AG04450 (cell line): ENCODE measurements around the gene SORCS2. TPM values are rescaled to one million over a fixed set of nuclear protein-coding genes. Genes with fewer than 3 reads are reported as not detected.

Experiments
- CTCF ChIA-PET: fragments of 300-600, 350-600 bp; formaldehyde crosslinking; extraction: SDS; loops from one replicate; lab custom pipeline; 2022; ENCODE audit warnings: antibody characterized with exemption, inconsistent platforms; lab: Charles Lee
- POLR2A ChIA-PET: fragments of 350-600 bp; formaldehyde crosslinking; extraction: SDS; loops from one replicate; lab custom pipeline; 2021; ENCODE audit warnings: antibody characterized with exemption, inconsistent platforms; lab: Yijun Ruan, JAX
- DNase-seq: peaks from one replicate; pipeline ENCODE4 v3.0.0-alpha.2; 2011; ENCODE audit warnings: low read depth, low spot score
- H3K27ac ChIP-seq: one replicate; pipeline ENCODE4 v1.5.1; 2012; ENCODE audit warnings: low read depth, low read length, control low read depth
- H3K27me3 ChIP-seq: one replicate; pipeline ENCODE4 v1.6.0; 2012; ENCODE audit warnings: low read length; ENCODE audit not compliant: control insufficient read depth, insufficient read depth
- H3K4me3 ChIP-seq: 2 replicates; pipeline ENCODE4 v1.5.1; 2011; ENCODE audit warnings: mild to moderate bottlenecking, low read depth, low read length, control low read depth
- H3K9me3 ChIP-seq: 2 replicates; pipeline ENCODE4 v1.5.1; 2012; ENCODE audit warnings: low read length; ENCODE audit not compliant: control insufficient read depth, insufficient read depth
- polyA plus RNA-seq: library from polyadenylated mRNA; depleted of rRNA; stranded (reverse); fragments of >200 nt; gene quantifications from 2 replicates; pipeline ENCODE4 v1.2.3, GENCODE V29; 2011
- TF ChIP-seq, protein P1 (sequence below): IDR thresholded peaks from 2 replicates; pipeline ENCODE4 v1.5.1; 2011; ENCODE audit warnings: low read depth, low read length, control low read depth, inconsistent platforms

Gene SORCS2
- polyA plus RNA-seq, 1 experiment = 0.29 TPM

DNA sequence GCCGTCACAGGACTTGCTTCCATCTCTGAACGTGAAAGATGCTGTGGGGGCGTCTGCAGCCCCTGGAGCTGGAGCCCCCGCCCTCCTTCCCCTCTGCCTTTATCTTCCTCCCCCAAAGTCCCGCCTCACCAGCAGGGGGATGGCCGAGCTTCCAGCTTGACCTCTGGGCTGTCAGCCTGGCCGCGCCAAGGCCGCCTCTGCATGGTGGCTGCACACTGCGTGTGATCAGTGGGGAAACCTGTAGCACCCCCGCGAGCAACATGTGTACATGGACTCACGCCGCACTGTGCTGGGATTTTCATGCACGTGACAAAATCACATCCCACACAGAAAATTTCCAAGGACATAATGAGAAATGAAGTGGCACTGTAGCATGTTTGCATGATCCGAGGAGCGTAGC lies 268.9 kb downstream of the SORCS2 start:
- no peak overlapping the region for H3K27ac ChIP-seq
- no peak overlapping the region for H3K4me3 ChIP-seq
- TF ChIP-seq, protein P1, sequence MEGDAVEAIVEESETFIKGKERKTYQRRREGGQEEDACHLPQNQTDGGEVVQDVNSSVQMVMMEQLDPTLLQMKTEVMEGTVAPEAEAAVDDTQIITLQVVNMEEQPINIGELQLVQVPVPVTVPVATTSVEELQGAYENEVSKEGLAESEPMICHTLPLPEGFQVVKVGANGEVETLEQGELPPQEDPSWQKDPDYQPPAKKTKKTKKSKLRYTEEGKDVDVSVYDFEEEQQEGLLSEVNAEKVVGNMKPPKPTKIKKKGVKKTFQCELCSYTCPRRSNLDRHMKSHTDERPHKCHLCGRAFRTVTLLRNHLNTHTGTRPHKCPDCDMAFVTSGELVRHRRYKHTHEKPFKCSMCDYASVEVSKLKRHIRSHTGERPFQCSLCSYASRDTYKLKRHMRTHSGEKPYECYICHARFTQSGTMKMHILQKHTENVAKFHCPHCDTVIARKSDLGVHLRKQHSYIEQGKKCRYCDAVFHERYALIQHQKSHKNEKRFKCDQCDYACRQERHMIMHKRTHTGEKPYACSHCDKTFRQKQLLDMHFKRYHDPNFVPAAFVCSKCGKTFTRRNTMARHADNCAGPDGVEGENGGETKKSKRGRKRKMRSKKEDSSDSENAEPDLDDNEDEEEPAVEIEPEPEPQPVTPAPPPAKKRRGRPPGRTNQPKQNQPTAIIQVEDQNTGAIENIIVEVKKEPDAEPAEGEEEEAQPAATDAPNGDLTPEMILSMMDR = 0 out of 2 replicates have a peak, but pooled peaks have one; percentile 10
- CTCF ChIA-PET = no interaction called here
- DNase-seq = no peak
- POLR2A ChIA-PET = no interaction called here
- H3K27me3 ChIP-seq = peaks cover 35% of the 10 kb centered on the region
- peaks cover 7% of the 10 kb centered on the region for H3K9me3 ChIP-seq

DNA sequence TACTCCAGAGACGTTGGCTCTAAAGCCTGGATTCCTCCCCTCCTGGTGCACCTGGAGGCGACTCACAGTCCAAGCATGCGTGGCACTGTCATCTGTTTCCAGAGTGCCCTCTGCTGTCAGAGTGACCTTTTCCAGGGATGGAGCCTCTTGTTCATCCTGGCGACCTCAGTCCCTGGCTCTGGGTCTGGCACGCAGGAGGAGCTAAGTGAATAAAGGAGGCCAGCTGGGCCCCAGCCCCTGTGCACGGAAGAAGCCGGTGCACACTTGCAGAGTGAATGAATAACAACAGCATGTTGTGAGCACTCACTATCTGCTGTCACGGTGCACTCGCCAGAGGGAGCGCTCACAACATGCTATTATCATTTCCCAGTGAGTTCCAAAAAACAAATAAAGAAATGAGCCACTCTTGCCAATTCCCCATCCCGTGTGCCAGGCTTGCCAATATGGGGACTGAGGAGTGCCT lies 270.2 kb downstream of the SORCS2 start:
- peaks cover 39% of the 10 kb centered on the region for H3K27me3 ChIP-seq
- no peak for DNase-seq
- POLR2A ChIA-PET = no interaction called here
- no peak overlapping the region for H3K27ac ChIP-seq
- TF ChIP-seq, protein P1 = peak; percentile 24
- H3K9me3 ChIP-seq = peaks cover 12% of the 10 kb centered on the region
- CTCF ChIA-PET = no interaction called here
- H3K4me3 ChIP-seq = no peak overlapping the region

- H3K9me3 ChIP-seq = peaks cover 12% of the 10 kb centered on the region
- DNase-seq = no peak
- TF ChIP-seq, protein P1 = no peak
- no peak overlapping the region for H3K27ac ChIP-seq
- ChIA-PET CTCF (no interaction called here), POLR2A (no interaction called here)
- H3K27me3 ChIP-seq = peaks cover 39% of the 10 kb centered on the region
- no peak overlapping the region for H3K4me3 ChIP-seq
Measured at GRCh38 chr4:7463566-7464258, 271.4 kb downstream of the SORCS2 start.

- CTCF ChIA-PET = no interaction called here
- TF ChIP-seq, protein P1 = no peak
- Histone ChIP-seq H3K4me3 (no peak overlapping the region), H3K9me3 (peaks cover 12% of the 10 kb centered on the region), H3K27ac (no peak overlapping the region), H3K27me3 (peaks cover 35% of the 10 kb centered on the region)
- no peak for DNase-seq
- POLR2A ChIA-PET = no interaction called here
Measured at GRCh38 chr4:7464259-7464655, 271.9 kb downstream of the SORCS2 start.

- Histone ChIP-seq H3K27me3 (peaks cover 35% of the 10 kb centered on the region), H3K9me3 (peaks cover 12% of the 10 kb centered on the region), H3K27ac (no peak overlapping the region), H3K4me3 (no peak overlapping the region)
- ChIA-PET CTCF (no interaction called here), POLR2A (no interaction called here)
- TF ChIP-seq, protein P1 = no peak
- no peak for DNase-seq
Measured at GRCh38 chr4:7465017-7465416, 272.7 kb downstream of the SORCS2 start.
